Measurements from ENCODE around the gene ATP8A1. TPM values are rescaled to one million over a fixed set of nuclear protein-coding genes. Genes with fewer than 3 reads are reported as not detected.

The ATP8A1 gene
- total and polyA plus RNA-seq, 12 donors: 14.4 to 58.3 (median 27.7) TPM

GRCh38 chr4:42452823-42453222 is 204.1 kb downstream of the ATP8A1 start:
- intact Hi-C loops (cut with DNase I): no loop called here
- TF ChIP-seq CTCF (IDR thresholded peaks at IDR 0.05): no peak
- no peak for TF ChIP-seq POLR2A (IDR thresholded peaks at IDR 0.05)
- no peaks in the 10 kb centered on the region for H3K9me3 ChIP-seq (replicated peaks in 1 of 3)
- WGBS, 4 donors: 86 to 93% (median 92%) methylated on average over 3 of the region's 3 CpGs
- H3K27ac ChIP-seq: no peak overlapping the region
- no peaks in the 10 kb centered on the region for H3K36me3 ChIP-seq (replicated peaks in 1 of 2)
- no peak overlapping the region for H3K4me3 ChIP-seq
- H3K4me1 ChIP-seq (replicated peaks in 1 of 2): no peaks in the 10 kb centered on the region
- DNase-seq: no peak
- H3K27me3 ChIP-seq: no peaks in the 10 kb centered on the region

- Histone ChIP-seq H3K27ac (no peak overlapping the region), H3K4me1 (replicated peaks in 1 of 2) (no peaks in the 10 kb centered on the region), H3K4me3 (no peak overlapping the region), H3K27me3 (no peaks in the 10 kb centered on the region), H3K36me3 (replicated peaks in 1 of 2) (no peaks in the 10 kb centered on the region), H3K9me3 (replicated peaks in 1 of 3) (no peaks in the 10 kb centered on the region)
- no peak for DNase-seq
- 63 to 76% (median 71%) methylated on average over 5 of the region's 5 CpGs for WGBS, 4 donors
- intact Hi-C loops (cut with DNase I): no loop called here
- no peak for TF ChIP-seq POLR2A (IDR thresholded peaks at IDR 0.05)
- no peak for TF ChIP-seq CTCF (IDR thresholded peaks at IDR 0.05)
Measured at GRCh38 chr4:42446823-42447222, 210.1 kb downstream of the ATP8A1 start.

- 92 to 95% (median 94%) methylated on average over 5 of the region's 5 CpGs for WGBS, 4 donors
- DNase-seq: no peak
- Histone ChIP-seq H3K4me1 (replicated peaks in 1 of 2) (no peaks in the 10 kb centered on the region), H3K27ac (no peak overlapping the region), H3K9me3 (replicated peaks in 1 of 3) (no peaks in the 10 kb centered on the region), H3K36me3 (replicated peaks in 1 of 2) (no peaks in the 10 kb centered on the region), H3K27me3 (no peaks in the 10 kb centered on the region), H3K4me3 (no peak overlapping the region)
- TF ChIP-seq CTCF (IDR thresholded peaks at IDR 0.05) (no peak), POLR2A (IDR thresholded peaks at IDR 0.05) (no peak)
- intact Hi-C loops (cut with DNase I): no loop called here
Measured at GRCh38 chr4:42445038-42445437, 211.9 kb downstream of the ATP8A1 start.

- intact Hi-C loops (cut with DNase I): no loop called here
- no peak for DNase-seq
Measured at GRCh38 chr4:42442601-42443000, 214.3 kb downstream of the ATP8A1 start.

More at GRCh38 chr4:42442601-42443000, 214.3 kb downstream of the ATP8A1 start:
- WGBS, 4 donors: 83 to 96% (median 87%) methylated on average over 2 of the region's 2 CpGs
- Histone ChIP-seq H3K9me3 (replicated peaks in 1 of 3) (no peaks in the 10 kb centered on the region), H3K27ac (no peak overlapping the region), H3K4me3 (no peak overlapping the region), H3K36me3 (replicated peaks in 1 of 2) (no peaks in the 10 kb centered on the region), H3K4me1 (replicated peaks in 1 of 2) (no peaks in the 10 kb centered on the region), H3K27me3 (no peaks in the 10 kb centered on the region)
- TF ChIP-seq POLR2A (IDR thresholded peaks at IDR 0.05) (no peak), CTCF (IDR thresholded peaks at IDR 0.05) (no peak)

Measured in adrenal gland (tissue), 12 donors.